ENCODE results near the gene PRKCB. TPM values are rescaled to one million over a fixed set of nuclear protein-coding genes. Genes with fewer than 3 reads are reported as not detected.
"Not testable (repeated sequence)": the region's sequence is repeated elsewhere in the genome, so short reads cannot be mapped to it uniquely, and the experiment has no call there.

PRKCB gene
- total RNA-seq, 1 donor from 2014 or later: 79.4 TPM

DNA sequence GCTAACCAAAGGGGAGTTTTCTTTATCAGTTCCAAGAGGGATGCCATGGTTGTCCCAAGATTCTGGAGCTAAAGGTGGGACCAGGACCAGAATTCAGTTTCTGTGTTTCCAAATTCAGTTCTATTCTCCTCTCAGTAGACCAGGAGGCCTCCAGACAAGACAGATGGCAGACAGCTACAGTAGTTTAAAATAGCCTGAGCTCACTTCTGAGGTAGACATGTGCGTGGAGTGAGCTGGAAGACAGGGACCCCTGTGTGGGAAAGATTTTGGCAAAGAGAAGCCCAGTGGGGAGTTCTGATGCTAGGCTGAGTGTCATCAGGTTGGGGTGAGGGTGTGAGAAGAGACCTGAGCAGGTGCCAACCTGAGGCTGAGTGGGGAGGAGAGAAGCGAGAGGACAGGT lies 95.4 kb downstream of the PRKCB start:
- intact Hi-C loops (cut with micrococcal nuclease): no loop called here

- intact Hi-C loops (cut with micrococcal nuclease): not testable (repeated sequence)
These were observed 97.9 kb downstream of the PRKCB start for GRCh38 chr16:23933650-23934049.

- intact Hi-C loops (cut with micrococcal nuclease): no loop called here
These were observed 98.9 kb downstream of the PRKCB start for GRCh38 chr16:23934610-23935236.

- intact Hi-C loops (cut with micrococcal nuclease): no loop called here
These were observed 104.3 kb downstream of the PRKCB start for GRCh38 chr16:23940111-23940510.

GRCh38 chr16:23941025-23941424 lies 105.2 kb downstream of the PRKCB start:
- intact Hi-C loops (cut with micrococcal nuclease): no loop called here

GRCh38 chr16:23941963-23942564 lies 106.3 kb downstream of the PRKCB start:
- intact Hi-C loops (cut with micrococcal nuclease): no loop called here

DNA sequence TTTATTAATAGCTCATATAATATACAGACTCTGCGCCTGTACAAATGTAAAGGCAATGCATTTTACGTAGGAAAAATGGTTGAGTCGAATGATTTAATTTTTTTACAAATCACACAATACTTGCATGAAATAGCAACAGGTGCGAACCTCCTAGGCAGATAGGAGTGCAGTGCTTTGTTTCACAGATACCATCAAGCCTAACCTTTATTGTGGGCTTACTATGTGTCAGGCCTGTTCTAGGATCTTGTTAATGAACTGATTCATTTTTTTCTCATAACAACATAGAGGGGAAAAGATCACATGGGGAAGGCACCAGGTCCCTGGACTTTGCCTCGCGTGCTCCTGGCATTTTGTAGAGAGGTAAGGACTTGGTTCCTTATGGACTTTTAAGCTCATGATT lies 107.8 kb downstream of the PRKCB start:
- intact Hi-C loops (cut with micrococcal nuclease): no loop called here

GRCh38 chr16:23944381-23944780 lies 108.6 kb downstream of the PRKCB start:
- intact Hi-C loops (cut with micrococcal nuclease): no loop called here

- intact Hi-C loops (cut with micrococcal nuclease): loop anchor here (5.0 kb wide), 2 partner anchors 68 to 143 kb away; no protein-coding TSS in a partner anchor
These were observed 109.5 kb downstream of the PRKCB start for GRCh38 chr16:23945243-23945642.

GRCh38 chr16:23947838-23948237 lies 112.1 kb downstream of the PRKCB start:
- intact Hi-C loops (cut with micrococcal nuclease): loop anchor here (2.0 to 5.0 kb wide), 3 partner anchors 71 to 146 kb away; partner anchors contain the start of gene PRKCB

DNA sequence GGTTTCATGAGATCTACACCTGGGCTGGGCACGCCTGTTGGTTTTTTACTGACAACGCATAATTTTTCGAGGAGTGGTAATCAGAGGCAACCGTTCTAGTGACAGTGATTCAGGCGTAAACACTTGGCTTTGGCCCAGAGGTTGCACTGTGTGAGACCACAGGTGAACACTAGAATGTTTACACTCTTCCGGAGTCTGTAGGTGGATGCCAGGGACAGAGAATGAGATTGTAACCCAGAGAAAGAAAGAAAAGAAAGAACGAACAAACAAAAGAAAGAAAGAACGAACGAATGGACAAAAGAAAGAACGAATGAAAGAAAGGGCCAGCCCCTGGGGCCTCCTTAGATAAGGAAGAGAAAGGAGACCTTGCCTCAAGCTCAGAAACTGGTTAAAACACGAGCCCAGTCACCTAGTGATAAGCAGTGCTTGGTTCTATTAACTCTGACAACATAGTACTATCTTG lies 113.2 kb downstream of the PRKCB start:
- intact Hi-C loops (cut with micrococcal nuclease): loop anchor here (1.0 to 5.0 kb wide), 4 partner anchors 72 to 592 kb away; partner anchors contain the start of gene PRKCB

- intact Hi-C loops (cut with micrococcal nuclease): loop anchor here (1.0 to 5.0 kb wide), 7 partner anchors 10 to 592 kb away; partner anchors contain the start of gene PRKCB
These were observed 114.0 kb downstream of the PRKCB start for GRCh38 chr16:23949630-23950290.

DNA sequence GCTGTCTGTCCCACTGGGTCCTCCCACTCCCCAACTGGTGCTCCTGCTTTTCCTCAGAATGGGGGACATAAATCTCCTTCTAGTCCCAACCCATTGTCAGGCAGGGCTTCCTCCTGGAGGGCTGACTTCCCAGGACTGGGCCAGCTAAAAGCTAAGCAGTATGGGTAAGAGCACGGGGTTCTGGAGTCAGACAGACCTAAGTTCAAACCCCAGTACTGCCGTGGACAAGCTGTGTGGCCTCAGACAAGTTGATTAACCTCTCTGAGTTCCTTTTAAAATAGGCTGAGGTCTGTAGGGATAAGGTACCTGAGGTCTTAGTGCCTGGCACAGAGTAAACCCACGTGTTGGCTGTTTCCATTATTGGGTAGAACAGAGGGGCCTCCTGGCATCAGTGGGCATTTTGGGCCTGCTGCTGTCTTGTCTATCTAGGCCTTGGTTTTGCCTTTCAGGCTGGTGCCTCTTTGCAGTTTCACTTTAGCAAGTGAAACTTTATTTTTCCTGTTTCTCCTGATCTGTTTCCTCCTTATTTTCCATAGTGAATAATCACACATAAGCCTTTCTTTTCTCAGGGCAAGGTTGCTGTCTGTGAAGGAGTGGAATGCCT lies 114.6 kb downstream of the PRKCB start:
- intact Hi-C loops (cut with micrococcal nuclease): loop anchor here (1.0 to 5.0 kb wide), 3 partner anchors 9 to 88 kb away; no protein-coding TSS in a partner anchor

- intact Hi-C loops (cut with micrococcal nuclease): loop anchor here (1.0 to 5.0 kb wide), 3 partner anchors 8 to 89 kb away; no protein-coding TSS in a partner anchor
These were observed 115.1 kb downstream of the PRKCB start for GRCh38 chr16:23950898-23951297.

- intact Hi-C loops (cut with micrococcal nuclease): loop anchor here (5.0 kb wide), 1 partner anchor 90 kb away; no protein-coding TSS in a partner anchor
These were observed 116.6 kb downstream of the PRKCB start for GRCh38 chr16:23952128-23952970.

DNA sequence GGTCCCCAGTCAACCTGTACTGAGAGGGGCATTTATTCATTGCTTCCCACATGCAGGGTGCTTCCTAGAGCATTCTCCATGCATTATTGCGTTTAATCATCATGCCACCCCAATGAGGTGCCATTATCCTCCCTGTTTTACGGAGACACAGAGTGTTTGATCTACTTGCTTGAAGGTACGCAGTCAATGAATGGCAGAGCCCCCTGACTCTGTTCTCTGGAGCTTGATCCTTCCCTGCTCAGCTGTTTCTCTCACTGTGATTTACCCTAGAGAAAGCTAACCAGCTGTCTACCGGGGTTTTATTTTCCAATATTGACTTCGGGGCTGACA lies 117.2 kb downstream of the PRKCB start:
- intact Hi-C loops (cut with micrococcal nuclease): loop anchor here (5.0 kb wide), 1 partner anchor 91 kb away; no protein-coding TSS in a partner anchor

- intact Hi-C loops (cut with micrococcal nuclease): loop anchor here (5.0 kb wide), 1 partner anchor 91 kb away; no protein-coding TSS in a partner anchor
These were observed 117.7 kb downstream of the PRKCB start for GRCh38 chr16:23953476-23953875.

DNA sequence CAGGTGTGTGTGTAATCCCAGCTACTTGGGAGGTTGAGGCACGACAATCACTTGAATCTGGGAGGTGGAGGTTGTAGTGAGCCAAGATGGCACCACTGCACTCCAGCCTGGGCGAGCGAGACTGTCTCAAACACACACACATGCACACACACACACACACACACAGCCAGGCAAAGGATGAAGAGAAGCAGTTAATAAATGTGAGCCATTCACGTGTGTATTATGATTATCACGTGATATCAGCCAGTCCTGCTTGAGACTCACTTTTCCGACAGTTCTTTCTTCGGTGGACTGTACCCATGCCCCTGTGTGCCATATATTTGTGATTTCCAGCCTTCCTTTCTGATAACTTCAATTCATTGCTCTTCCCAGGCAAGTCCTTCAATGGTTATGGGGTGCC lies 119.3 kb downstream of the PRKCB start:
- intact Hi-C loops (cut with micrococcal nuclease): no loop called here

DNA sequence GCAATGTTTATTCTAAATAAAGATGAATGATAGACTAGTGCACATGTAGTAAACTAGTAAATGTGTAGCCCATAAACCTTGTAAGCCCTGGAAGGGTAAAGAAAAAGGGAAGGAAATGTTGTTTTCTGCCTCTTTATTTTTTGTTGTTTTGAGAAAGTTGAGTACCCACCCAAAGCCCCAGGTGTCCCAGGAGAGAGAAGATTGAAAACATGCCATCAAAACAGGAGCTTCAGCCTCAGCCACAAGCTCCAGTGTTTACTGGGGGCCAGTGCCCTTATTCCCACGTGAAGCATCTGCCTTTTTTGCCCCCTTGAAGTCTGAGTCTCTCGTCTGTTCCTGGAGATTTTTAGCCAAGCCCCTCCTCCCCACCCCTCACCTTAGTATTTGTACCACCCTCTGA lies 121.5 kb downstream of the PRKCB start:
- intact Hi-C loops (cut with micrococcal nuclease): no loop called here

- intact Hi-C loops (cut with micrococcal nuclease): loop anchor here (1.0 kb wide), 1 partner anchor 9 kb away; no protein-coding TSS in a partner anchor
These were observed 123.4 kb downstream of the PRKCB start for GRCh38 chr16:23959072-23959751.
